HG02623 (cell line): ENCODE results near the gene OSBPL9.

Experiments used
- ATAC-seq: cut with Tn5 transposase; IDR thresholded peaks from one replicate; pipeline ENCODE4 v1.9.1; 2021; ENCODE audit warnings: moderate library complexity; ENCODE audit not compliant: unreplicated experiment

Gene OSBPL9

GRCh38 chr1:51734896-51735745 is 118.2 kb downstream of the OSBPL9 start:
- no peak for ATAC-seq

GRCh38 chr1:51735746-51736254 is 118.9 kb downstream of the OSBPL9 start:
- no peak for ATAC-seq

GRCh38 chr1:51736702-51737101 is 119.8 kb downstream of the OSBPL9 start:
- ATAC-seq = no peak

GRCh38 chr1:51738681-51739080 is 121.8 kb downstream of the OSBPL9 start:
- ATAC-seq = no peak

GRCh38 chr1:51740652-51741051 is 123.8 kb downstream of the OSBPL9 start:
- ATAC-seq = no peak

GRCh38 chr1:51741121-51741681 is 124.3 kb downstream of the OSBPL9 start:
- ATAC-seq = no peak

- no peak for ATAC-seq
These were observed 127.8 kb downstream of the OSBPL9 start for GRCh38 chr1:51744506-51745303.

- ATAC-seq = no peak
These were observed 128.3 kb downstream of the OSBPL9 start for GRCh38 chr1:51745304-51745570.

- ATAC-seq = no peak
These were observed 132.3 kb downstream of the OSBPL9 start for GRCh38 chr1:51749151-51749550.

- ATAC-seq = no peak
These were observed 133.3 kb downstream of the OSBPL9 start for GRCh38 chr1:51750218-51750617.

- no peak for ATAC-seq
These were observed 133.8 kb downstream of the OSBPL9 start for GRCh38 chr1:51750729-51751128.

GRCh38 chr1:51752073-51752948 is 135.4 kb downstream of the OSBPL9 start:
- no peak for ATAC-seq

GRCh38 chr1:51753969-51754368 is 137.1 kb downstream of the OSBPL9 start:
- ATAC-seq = no peak

- ATAC-seq = no peak
These were observed 137.8 kb downstream of the OSBPL9 start for GRCh38 chr1:51754666-51755065.

GRCh38 chr1:51755437-51755836 is 138.5 kb downstream of the OSBPL9 start:
- ATAC-seq = no peak

- ATAC-seq = no peak
These were observed 139.4 kb downstream of the OSBPL9 start for GRCh38 chr1:51756290-51756689.

- ATAC-seq = no peak
These were observed 141.4 kb downstream of the OSBPL9 start for GRCh38 chr1:51758310-51758709.

GRCh38 chr1:51760872-51761271 is 144.0 kb downstream of the OSBPL9 start:
- no peak for ATAC-seq

- ATAC-seq = no peak
These were observed 144.5 kb downstream of the OSBPL9 start for GRCh38 chr1:51761351-51761750.

- no peak for ATAC-seq
These were observed 152.2 kb downstream of the OSBPL9 start for GRCh38 chr1:51768971-51769588.
